AG04449 (cell line): ENCODE measurements around the gene ADAM33.

Source experiments
- CTCF ChIA-PET: fragments of 350-600 bp; formaldehyde crosslinking; extraction: SDS; loops from one replicate; lab custom pipeline; 2021; ENCODE audit warnings: antibody characterized with exemption; lab: Yijun Ruan, JAX
- POLR2A ChIA-PET: fragments of 400-600, 350-600 bp; formaldehyde crosslinking; extraction: SDS; loops from one replicate; lab custom pipeline; 2020; ENCODE audit warnings: antibody characterized with exemption, inconsistent platforms; lab: Yijun Ruan, JAX
- DNase-seq: peaks from one replicate; pipeline ENCODE4 v3.0.0-alpha.2; 2010; ENCODE audit warnings: low read depth, low spot score
- H3K4me3 ChIP-seq: 2 replicates; pipeline ENCODE4 v1.5.1; 2011; ENCODE audit warnings: low read depth, mild to moderate bottlenecking, control low read depth, low read length
- CTCF ChIP-seq: IDR thresholded peaks from one replicate; pipeline ENCODE4 v1.5.1; 2011; ENCODE audit warnings: mild to moderate bottlenecking, moderate library complexity, low read length, control low read depth, inconsistent platforms; ENCODE audit not compliant: insufficient read depth; ENCODE audit errors: missing control alignments

The ADAM33 gene

GRCh38 chr20:3711484-3711941 lies 29.7 kb upstream of the ADAM33 start:
- DNase-seq = no peak
- ChIA-PET POLR2A (interaction anchor here (0.8 kb wide), 1 partner anchor 34 kb away, joined by 5 read pairs; no protein-coding TSS in a partner anchor), CTCF (interaction anchor here (0.6 to 27.2 kb wide), 38 partner anchors 8 to 361 kb away, joined by 3 to 1151 read pairs (median 6); partner anchors contain the start of genes ADAM33, ADISSP, AP5S1 and CENPB)
- TF ChIP-seq CTCF = peak; percentile 2
- no peak overlapping the region for H3K4me3 ChIP-seq

- no peak for DNase-seq
- ChIA-PET POLR2A (interaction anchor here (0.8 kb wide), 1 partner anchor 34 kb away, joined by 5 read pairs; no protein-coding TSS in a partner anchor), CTCF (interaction anchor here (0.6 to 27.2 kb wide), 46 partner anchors 9 to 361 kb away, joined by 3 to 1151 read pairs (median 4); partner anchors contain the start of genes ADAM33, ADISSP, AP5S1 and CENPB)
- no peak overlapping the region for H3K4me3 ChIP-seq
- peak; percentile 94 for TF ChIP-seq CTCF
Observed at GRCh38 chr20:3710703-3711483, 29.1 kb upstream of the ADAM33 start.

- CTCF ChIA-PET = interaction anchor here (0.6 to 27.2 kb wide), 29 partner anchors 10 to 296 kb away, joined by 3 to 1151 read pairs (median 8); partner anchors contain the start of genes ADAM33, AP5S1, CENPB and HSPA12B
- POLR2A ChIA-PET = no interaction called here
- H3K4me3 ChIP-seq = no peak overlapping the region
- TF ChIP-seq CTCF = no peak
- no peak for DNase-seq
Observed at GRCh38 chr20:3710011-3710466, 28.2 kb upstream of the ADAM33 start.

GRCh38 chr20:3707508-3707899 lies 25.7 kb upstream of the ADAM33 start:
- ChIA-PET CTCF (interaction anchor here (0.7 to 43.4 kb wide), 8 partner anchors 0 to 154 kb away, joined by 3 to 1151 read pairs (median 3); partner anchors contain the start of genes ADAM33, AP5S1 and SIGLEC1), POLR2A (no interaction called here)
- no peak for DNase-seq
- TF ChIP-seq CTCF = no peak
- H3K4me3 ChIP-seq = no peak overlapping the region

GRCh38 chr20:3706774-3707507 lies 25.1 kb upstream of the ADAM33 start:
- DNase-seq = no peak
- ChIA-PET POLR2A (no interaction called here), CTCF (interaction anchor here (0.7 to 43.4 kb wide), 8 partner anchors 1 to 154 kb away, joined by 3 to 1151 read pairs (median 3); partner anchors contain the start of genes ADAM33, SIGLEC1 and SPEF1)
- TF ChIP-seq CTCF = no peak
- no peak overlapping the region for H3K4me3 ChIP-seq
